Muscle of back (tissue), 11 donors: ENCODE results near the gene PLAC1. TPM values are rescaled to one million over a fixed set of nuclear protein-coding genes. Genes with fewer than 3 reads are reported as not detected.
A peak's percentile ranks its signal among the peaks of the same experiment; 100 is the strongest.

Experiments used
- DNase-seq, 3 donors: peaks; one replicate each; pipeline versions ENCODE4 v3.0.0 to v3.0.0-alpha.2; 2013
- polyA plus RNA-seq, 10 donors: library from polyadenylated mRNA; unstranded; fragments of 120-200 nt; gene quantifications; one replicate each; pipeline ENCODE4 v1.2.1, GENCODE V29; 2013; ENCODE audit not compliant: insufficient read length in 10 of 10

PLAC1 gene
- polyA plus RNA-seq, 10 donors = 0.97 to 4.1 (median 1.9) TPM

DNA sequence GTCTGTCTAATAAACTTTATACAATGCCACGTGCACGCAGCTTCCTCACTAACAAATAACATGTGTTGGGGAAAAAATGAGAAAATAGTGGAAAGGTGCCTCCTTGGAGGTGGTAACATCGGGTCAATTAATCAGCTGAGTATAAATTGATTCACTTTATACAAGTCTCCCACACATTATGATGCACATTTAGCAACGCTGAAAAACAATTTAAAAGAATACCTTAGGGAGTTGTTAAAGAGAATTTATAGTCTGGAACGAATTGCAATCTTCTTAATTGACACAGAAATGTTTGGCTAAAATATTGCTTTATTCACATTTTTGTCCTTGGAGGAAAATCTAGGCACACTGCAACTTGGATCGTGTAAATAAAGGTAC is 114.1 kb downstream of the PLAC1 start:
- peak in 2 of 3 donors; percentile 47 to 71 for DNase-seq

DNA sequence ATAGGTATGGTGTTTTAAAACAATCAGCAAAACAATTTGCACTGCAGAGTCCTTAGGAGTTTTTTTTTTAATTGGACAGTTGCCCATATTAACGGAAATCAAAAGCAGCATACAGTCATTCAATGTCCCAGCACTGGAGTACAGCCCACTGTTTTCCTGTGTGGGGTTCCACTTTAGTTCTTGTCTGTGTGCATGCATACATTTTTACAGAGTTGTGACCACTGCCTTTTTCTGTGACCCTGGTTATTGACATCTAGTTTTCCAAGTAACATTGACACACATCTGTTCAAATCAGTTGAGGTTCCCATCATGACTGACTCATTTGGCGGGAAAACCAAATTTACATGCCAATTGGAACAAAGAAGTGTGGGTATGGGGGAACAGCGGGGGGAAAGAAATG is 115.0 kb downstream of the PLAC1 start:
- peak; percentile 38 to 73 (median 50) for DNase-seq

GRCh38 chrX:134542485-134542884 is 115.8 kb downstream of the PLAC1 start:
- DNase-seq = peak; percentile 75 to 90 (median 83)

DNA sequence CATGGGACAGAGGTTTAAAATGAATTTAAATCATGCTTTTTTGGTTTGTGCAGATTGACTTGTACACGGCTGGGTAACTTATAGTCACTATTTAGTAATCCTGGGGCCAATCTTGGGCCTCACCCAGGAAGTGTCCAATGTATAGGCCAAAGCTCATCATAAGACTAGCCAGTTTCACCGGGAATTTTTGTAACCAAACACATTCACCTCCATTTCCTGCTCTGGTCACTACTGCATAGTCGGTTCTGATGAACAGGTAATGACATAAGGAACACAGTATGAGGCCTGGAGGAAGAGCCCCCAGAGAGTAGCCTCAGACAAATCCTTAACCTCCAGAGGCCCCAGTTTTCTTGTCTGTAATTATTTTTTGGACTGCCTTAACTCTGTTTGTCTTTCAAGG is 116.4 kb downstream of the PLAC1 start:
- peak in 2 of 3 donors; percentile 10 to 25 for DNase-seq

DNA sequence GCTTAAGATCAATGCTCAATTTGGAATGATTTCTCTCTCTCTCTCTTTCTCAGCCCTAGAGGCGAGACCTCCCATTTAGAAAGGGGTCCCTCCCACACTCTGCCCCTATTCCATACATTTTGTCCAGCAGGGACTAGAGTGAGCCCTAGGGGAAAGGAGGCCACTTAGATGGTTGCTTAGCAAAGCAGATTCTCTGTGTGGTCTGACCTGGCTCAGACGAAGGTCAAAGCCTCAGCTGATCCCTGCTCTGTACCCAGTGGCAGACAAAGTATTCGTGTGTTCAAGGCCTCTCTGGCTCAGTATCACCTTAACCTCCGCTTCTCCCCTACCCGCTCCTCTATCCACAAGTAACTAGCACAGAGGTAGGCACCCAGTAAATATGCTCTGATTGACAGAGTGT is 120.0 kb downstream of the PLAC1 start:
- DNase-seq = no peak

DNA sequence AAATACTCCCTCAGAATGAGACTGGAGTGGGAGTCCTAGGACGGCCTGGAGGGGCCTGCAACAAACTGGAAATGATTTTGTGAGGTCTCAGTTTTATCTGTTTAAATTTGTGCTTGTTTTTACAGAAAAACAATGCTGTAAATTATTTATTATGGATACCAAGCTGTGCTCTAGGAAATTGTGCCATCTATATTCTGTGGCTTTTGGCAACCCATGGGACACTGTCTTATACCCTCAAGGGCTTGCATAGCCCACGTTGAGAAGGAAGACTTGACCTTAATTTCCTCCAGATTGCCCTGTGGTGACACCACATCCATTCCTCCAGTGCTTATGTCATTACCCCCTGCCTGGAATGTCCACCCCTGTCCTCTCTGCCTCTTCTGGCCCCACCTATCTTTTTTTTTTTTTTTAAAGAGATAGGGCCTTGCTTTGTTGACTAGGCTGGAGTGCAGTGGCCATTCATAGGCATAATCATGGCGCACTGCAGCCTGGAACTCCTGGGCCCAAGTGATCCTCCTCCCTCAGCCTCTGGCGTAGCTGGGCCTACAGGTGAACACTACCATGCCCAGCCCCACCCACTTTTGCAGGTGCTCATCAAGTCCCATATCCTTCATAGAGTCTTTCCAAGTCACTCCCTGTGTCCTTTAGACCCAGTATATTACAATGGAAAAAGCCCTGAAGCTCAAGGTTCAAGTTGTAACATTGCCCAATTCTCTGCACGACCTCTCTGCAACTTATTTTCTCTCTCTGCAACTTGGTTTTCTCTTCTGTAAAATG is 120.9 kb downstream of the PLAC1 start:
- no peak for DNase-seq

DNA sequence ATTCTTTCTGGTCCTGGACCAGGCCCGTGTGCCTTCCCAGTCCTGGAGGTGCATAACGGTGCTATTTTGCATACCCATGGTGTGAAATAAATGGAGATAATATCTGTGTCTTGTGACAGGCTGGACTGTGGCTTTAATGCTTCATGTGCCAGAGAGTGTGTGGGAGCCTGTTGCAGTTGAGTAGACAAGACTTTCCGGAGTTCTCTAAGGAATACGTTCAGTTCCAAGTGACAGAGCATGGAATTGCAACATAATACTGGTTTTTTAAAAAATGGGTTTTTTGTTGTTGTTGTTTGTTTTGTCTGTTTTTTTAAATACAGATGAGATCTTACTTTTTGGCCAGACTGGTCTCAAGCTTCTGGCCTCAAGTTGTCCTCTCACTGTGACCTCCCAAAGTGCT is 124.3 kb downstream of the PLAC1 start:
- DNase-seq = no peak

- DNase-seq = no peak
These were observed 124.9 kb downstream of the PLAC1 start for GRCh38 chrX:134533352-134533751.

GRCh38 chrX:134530845-134531244 is 127.4 kb downstream of the PLAC1 start:
- no peak for DNase-seq

DNA sequence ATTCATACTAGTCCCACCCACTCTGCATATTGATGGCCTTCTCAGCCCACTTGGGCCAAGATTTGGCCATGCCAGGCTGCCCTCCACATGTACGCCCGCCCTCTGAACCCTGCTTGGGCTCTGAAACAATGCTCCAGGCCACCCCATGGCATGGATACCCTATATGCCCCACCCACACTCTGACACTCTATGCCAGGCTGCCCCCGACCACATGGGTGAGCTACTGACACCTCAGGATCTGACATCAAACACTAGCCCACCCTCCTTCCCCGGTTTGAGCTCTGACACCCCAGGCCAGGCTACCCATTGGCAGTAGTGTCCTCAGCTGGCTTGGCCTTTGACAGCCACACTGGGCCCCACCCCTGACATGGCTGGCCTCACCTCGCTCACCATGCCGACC is 128.8 kb downstream of the PLAC1 start:
- DNase-seq = no peak

DNA sequence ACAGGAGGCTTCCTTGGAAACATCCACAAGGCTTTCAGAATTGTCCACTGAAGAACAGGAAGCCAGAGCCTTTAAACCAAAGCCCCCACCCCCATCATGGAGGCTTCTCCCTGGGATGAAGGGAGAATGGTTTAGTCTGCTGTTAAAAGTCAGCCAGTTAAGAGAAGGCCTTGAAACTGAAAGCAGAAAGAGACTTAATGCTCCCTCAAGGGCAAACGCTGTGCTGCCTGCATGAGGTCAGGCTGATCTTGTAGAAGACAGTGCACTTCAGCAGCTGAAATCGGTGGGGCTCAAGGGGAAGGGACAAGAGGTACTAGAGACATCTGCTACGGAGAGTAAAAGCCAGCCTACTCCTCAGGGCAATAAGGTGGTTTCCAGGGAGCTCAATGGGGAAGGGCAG is 129.3 kb downstream of the PLAC1 start:
- no peak for DNase-seq

GRCh38 chrX:134526399-134526798 is 131.9 kb downstream of the PLAC1 start:
- no peak for DNase-seq

- DNase-seq = no peak
These were observed 133.0 kb downstream of the PLAC1 start for GRCh38 chrX:134525086-134525792.

DNA sequence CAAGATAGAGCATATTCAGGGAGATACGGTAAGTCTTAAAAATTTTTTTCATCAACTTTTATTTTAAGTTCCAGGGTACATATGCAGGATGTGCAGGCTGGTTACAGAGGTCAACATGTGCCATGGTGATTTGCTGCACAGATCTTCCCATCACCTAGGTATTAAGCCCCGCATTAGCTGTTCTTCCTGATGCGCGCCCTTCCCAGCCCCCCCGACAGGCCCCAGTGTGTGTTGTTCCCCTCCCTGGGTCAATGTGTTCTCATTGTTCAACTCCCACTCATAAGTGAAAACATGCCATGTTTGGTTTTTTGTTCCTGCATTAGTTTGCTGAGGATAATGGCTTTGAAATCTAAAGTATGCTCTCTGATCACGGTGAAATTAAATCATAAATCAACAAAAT is 134.1 kb downstream of the PLAC1 start:
- no peak for DNase-seq

DNA sequence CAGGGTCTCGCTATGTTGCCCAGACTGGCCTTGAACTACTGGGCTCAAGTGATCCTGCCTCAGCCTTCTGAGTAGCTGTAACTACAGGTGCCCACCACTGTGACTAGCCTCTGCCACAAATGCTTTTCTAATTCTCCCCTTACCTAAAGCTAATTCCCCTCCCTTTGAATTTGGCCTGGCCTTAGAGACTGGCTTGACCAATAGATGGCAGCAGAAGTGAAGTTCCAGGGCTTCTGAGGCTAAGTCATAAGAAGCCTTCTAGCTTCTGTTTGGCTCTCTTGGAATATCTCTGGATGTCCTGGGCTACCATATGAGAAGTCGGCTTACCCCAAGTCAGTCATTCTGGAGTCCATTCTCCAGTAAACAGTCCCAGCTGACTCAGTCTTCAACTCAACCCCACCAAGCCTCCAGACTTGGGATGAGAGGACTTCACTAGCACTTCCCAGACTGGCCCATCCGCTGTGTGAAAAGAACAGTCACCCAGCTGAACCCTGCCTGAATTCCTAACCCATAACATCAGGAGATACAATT is 137.3 kb downstream of the PLAC1 start:
- DNase-seq = peak; percentile 30 to 57 (median 35)

Other genes with a start within 250 kb of the PLAC1 start
- 10 to 100 TPM; 23.9 to 36.5 (median 26.7) TPM for gene HPRT1, start 198.3 kb downstream of the PLAC1 start, polyA plus RNA-seq
- gene PABIR2, start 138.7 kb upstream of the PLAC1 start, polyA plus RNA-seq = 10 to 100 TPM; 22.9 to 46.4 (median 32.6) TPM